ENCODE measurements around the gene SRL.
"Not testable (repeated sequence)": the region's sequence is repeated elsewhere in the genome, so short reads cannot be mapped to it uniquely, and the experiment has no call there.

SRL gene

DNA sequence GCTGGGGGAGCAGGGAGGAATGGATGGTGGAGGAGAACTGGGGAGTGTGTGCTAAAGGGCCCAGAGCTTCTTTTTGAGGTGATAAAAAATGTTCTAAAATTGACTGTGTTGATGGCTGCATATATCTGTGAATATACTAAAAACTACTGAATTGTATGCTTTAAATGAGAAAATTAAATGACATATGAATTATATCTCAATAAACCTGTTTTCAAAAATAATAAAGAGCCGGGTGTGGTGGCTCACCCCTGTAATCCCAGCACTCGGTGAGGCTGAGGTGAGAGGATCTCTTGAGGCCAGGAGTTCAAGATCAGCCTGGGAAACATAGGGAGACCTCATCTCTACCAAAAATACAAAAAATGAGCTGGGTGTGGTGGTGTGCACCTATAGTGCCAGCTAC is 16.8 kb downstream of the SRL start:
- no peak for DNase-seq

- no peak for DNase-seq
These were observed 21.5 kb downstream of the SRL start for GRCh38 chr16:4220358-4220757.

DNA sequence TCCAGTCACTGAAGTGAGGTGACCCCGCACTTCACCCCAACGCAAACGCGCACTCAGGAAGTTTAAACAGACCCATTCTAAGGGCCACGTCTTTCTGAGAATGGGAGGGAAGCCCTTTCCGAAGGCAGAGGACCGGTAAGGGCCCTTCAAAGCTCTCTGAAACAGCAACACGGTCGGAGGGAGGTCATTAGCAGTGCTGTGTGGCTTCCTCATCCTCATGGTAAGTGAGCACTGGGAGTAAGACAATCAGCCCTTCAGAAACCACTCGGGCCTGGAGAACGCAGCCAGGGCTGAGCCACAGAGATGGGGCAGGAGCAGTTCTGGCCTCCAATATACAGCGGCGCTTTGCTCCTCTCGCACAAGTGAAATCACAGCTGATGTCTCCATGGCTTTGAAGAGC is 23.7 kb downstream of the SRL start:
- DNase-seq, result no peak

- DNase-seq, result no peak
These were observed 24.4 kb downstream of the SRL start for GRCh38 chr16:4217204-4218131.

DNA sequence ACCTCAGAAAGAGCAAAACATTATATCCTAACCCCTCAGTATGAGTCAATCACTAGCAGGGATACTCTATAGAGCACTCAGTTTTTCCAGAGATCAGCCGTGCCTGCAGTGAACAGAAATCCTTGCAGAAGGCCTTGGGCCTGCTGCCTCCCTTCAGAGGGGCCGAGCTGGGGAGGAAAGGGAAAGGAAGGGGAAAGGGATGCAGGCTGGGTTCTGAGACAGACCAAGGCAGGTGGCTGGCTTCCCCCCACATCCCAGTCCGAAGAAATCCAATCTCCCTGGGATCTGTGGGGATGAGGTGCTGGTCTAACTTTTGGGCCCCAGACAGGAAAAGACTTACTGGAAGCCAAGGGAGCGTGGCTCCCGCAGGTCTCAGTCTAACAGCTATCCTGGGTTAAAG is 25.3 kb downstream of the SRL start:
- no peak for DNase-seq

DNA sequence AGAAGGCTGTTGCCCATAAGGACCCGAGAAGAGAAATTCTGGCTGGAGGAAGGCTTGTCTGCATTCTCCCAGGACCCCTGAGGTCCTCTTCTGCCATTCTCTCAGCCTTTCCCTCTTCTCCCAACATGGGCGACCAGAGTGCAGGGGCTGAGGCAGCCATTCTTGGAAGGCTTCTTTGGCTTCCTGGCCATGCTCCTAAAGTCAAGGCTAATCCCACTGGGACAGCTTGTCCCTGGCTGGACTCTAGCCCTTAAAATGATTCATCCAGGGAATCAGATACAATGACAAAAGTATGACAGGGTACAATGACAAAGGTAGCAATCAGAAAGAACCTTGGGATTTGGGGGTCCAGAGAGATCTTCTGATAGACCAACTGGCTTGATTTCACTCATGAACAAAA is 26.8 kb downstream of the SRL start:
- no peak for DNase-seq

DNA sequence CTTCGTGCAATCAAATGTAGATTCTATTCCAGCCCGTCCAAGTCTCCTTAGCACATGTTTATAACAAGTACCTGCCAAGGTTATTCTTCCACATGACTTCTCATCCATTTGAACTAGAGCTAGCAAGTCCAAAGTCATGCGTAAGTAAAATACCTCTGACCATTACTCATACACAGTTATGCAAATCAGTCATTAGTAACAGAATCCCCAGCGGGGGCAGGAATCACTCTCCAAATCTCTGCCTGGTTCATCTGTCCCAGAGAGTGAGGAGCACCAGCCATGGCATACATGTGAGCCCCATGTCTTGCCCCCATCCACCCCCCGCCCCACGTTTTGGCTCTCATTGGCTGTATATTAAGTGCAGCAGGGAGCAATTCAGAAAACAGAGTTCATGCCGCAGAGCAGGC is 27.7 kb downstream of the SRL start:
- DNase-seq, result no peak

DNA sequence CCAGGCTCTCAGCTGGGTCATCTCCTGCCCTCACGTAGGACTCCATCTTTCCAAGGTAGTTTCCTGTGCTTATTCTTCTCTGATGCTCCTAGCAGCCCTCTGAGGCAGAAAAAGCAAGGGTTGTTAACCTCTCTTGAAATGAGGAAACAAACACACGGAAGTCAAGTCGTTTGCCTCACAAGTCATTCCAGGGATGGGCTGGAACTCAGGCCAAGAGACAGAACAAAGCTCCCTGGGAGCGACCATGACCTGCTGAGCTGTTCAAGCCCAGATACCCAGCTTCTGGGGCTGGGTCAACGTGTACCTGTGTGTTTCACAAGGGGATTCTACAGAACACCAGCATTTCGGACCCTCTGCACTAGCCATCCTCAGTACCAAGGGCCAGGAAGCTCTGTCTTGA is 28.1 kb downstream of the SRL start:
- DNase-seq, result no peak

- DNase-seq, result no peak
These were observed 29.0 kb downstream of the SRL start for GRCh38 chr16:4212934-4213296.

DNA sequence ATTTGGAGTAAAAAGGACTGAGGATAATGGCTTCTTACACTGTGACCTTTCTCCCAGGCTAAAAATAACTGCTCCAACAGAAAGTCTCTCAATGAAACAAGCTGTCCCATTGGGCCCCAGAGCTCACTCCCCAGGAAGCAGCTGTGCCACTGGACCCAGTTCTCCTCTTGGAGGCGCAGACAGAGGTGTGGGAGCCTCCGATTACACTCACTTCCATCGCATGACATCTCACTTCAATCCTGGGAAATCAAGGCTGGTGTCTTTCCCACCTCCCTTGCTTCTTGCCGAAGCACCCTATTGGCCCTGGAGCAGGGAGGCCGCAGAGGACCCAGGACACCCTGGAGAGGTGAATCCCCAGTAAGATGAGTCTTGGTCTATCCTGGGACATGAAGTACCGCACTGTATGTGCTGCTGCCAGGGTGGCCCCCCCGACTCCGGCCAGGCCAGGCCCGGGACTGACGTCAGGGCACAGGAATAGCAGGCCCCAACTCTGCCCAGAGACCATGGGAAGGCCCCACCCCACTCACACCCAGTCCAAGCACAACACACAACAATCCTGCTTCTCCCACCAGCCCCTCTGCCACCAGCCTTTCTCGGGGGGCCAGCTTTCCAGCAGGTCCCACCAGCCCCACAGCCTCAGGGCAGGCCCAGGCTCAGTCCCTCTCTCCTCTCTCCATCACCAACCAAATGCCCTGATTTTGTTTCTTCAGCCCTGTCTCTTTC is 29.5 kb downstream of the SRL start:
- DNase-seq, result no peak

DNA sequence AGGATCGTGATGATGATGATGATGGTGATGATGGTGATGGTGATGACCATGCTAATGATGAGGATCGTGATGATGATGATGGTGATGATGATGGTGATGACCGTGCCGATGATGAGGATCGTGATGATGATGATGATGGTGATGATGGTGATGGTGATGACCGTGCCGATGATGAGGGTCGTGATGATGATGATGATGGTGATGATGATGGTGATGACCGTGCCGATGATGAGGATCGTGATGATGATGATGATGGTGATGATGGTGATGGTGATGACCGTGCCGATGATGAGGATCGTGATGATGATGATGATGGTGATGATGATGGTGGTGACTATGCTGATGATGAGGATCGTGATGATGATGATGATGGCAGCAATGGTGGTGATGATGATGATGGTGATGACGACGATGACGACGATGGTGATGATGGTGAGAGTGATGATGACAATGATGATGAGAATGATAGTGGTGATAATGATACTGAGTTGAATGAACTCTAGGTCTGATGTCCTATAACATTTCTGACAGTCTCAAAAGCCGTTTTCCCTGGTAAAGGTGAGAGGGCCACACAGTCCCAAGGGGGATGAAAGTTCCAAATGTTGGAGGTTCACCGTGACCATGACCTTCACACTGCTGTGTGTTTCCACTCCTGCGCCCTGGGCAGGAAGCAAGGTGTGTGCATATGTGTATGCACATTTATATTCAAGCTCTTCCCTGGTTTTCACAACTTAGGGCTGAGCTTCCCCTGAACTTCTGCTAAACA is 30.3 kb downstream of the SRL start:
- not testable (repeated sequence) for DNase-seq

- no peak for DNase-seq
These were observed 32.2 kb downstream of the SRL start for GRCh38 chr16:4209666-4210065.

DNA sequence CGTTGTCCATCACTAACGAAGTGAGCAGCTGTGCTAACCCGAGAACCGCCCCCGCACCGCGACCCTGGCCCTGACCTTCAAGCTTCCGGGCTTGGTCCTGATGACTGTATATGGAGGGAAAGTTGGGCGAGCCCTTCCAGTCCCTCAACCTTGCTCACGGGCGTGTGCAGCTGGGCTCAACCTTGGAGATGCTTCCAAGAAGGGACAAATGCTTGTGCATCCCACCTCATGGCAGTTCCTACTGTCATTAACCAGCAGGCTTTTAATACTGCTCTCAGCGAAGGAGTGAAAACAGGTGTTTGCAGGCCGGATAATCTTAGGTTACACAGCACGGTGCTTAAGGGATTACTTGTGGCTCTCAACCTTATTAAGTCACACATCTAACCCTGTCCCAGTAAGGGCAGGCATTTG is 33.5 kb downstream of the SRL start:
- no peak for DNase-seq

GRCh38 chr16:4207683-4208340 is 34.1 kb downstream of the SRL start:
- DNase-seq, result no peak

DNA sequence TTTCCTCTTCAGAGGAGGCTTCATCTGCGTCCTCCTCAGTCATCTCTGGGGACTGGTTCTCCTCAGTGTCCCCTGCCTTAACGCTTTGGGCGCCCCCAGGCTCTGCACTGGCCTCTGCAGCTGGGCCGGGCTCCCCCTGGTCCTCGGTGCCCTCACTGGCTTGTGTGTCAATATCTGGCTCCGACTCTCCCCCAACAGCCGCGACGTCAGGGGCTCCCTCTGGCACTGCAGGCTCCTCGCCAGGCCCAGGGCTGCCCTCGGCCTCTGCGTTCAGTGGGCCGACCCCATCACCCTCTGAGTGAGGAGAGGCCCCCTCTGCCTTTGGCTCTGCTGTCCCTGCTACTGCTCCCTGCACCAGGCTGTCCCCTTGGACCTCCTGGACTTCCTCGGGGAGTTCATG is 34.7 kb downstream of the SRL start:
- no peak for DNase-seq

GRCh38 chr16:4206680-4207079 is 35.2 kb downstream of the SRL start:
- DNase-seq, result no peak

DNA sequence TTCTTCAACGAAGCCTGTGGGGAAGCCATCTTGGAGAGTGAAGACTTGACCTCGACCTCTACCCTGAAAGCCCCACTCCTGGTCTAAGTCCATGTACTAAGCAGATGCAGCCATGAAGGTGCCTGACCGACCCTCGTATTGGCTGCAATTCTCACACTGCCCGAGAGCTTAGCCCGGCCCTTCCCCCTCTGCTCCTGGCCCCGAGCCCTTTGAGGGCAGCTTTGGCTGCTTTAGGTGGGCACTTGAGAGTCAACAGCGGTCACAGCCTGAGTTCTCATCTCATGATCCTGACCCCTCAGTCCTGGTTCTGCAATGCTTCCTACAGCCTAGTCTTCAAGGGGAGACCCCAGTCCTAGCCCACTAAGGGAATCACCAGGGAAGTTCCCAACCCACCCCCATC is 35.9 kb downstream of the SRL start:
- no peak for DNase-seq

DNA sequence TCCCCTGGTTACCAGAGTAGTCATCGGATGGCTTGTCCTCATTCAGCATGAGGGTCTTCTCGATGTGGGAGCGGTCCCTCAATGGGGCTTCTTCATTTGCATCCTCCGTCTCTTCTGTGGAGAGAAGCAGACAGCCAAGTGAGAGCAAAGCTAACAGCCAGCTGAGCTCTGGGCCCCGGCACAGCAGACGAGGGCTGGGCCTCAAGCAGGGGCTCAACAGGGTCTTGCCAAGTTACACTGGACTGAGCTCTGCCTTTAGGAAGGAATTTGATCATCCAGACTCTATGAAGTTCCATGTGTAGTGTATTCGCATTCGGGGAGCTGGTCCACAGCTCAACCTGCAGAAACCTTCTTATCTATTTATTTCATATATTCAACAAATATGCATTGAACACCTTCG is 37.4 kb downstream of the SRL start:
- DNase-seq, result no peak

DNA sequence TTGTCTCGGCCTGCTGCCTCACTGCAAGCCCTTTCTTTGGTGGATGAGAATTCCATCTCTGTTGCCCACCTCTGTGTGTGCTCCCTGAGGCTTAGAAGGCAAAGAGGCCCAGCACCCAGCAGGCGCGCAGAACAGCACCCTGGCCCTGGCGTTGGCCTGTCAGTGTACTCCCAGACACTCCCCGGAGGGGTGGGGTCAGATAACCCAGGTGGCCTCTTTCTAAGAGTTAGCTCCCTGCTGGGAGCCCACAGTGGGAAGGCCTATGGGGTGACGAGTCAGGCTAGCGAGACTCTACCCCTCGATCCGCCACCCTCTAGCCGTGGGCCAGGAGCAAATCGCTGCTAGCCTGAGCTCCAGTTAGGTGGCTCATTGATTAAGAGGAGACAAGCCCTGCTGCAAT is 38.1 kb downstream of the SRL start:
- no peak for DNase-seq

DNA sequence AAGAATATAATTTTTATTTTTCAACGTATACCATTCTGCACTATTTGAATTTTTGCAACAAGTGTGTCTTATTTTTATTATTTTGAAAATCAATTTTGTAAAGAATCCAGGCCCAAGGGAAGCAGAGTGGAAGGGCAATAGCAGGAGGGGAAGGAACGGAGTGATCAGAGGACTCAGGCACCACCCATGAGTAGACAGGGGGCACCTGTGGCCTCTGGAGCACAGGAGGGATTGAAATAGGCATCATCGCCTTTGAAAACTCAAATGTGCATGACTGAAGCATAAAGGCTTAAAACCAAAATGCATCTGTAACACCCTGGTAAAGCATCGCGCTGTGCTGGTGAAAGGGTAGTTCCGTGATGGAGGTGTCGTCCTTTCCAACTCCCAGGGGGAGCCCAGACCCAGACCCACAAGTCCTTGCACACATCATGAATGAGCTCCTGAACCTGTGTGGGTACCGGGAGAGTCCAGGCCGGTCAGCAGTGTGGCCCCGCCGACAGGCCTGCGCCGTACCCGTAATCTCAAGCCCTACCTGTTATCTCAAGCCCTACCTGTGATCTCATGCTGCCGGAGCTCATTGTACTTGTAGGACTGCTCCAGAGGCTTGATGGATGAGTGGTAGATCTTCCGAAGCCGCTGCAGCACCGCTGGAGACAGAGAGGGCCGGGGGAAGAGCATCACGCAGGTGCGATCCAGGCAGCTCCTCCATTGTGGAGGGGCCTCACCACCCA is 39.1 kb downstream of the SRL start:
- no peak for DNase-seq

GRCh38 chr16:4200781-4201137 is 41.1 kb downstream of the SRL start:
- DNase-seq, result no peak

- no peak for DNase-seq
These were observed 41.7 kb downstream of the SRL start for GRCh38 chr16:4200000-4200780.
